Uterus (tissue), 2 donors: ENCODE measurements around the gene MMRN2.
"Not testable (repeated sequence)": the region's sequence is repeated elsewhere in the genome, so short reads cannot be mapped to it uniquely, and the experiment has no call there.

Experiments
- POLR2A ChIP-seq, 2 donors: fragments of 450-650 bp; IDR thresholded peaks; one replicate each; pipeline ENCODE4 v1.6.1; 2016; ENCODE audit warnings: antibody characterized with exemption in 2 of 2, mild to moderate bottlenecking in 1 of 2, moderate library complexity in 1 of 2
- TF ChIP-seq, protein P1 (sequence below), 4 experiments: fragments of 200-600 bp in 2 of 4; fragments of 450-650 bp in 2 of 4; sonication (generic) in 2 of 4; IDR thresholded peaks; one replicate each; pipeline ENCODE4 v1.5.1; 2016 to 2019; ENCODE audit warnings: antibody characterized with exemption in 4 of 4, mild to moderate bottlenecking in 2 of 4, moderate library complexity in 1 of 4

GRCh38 chr10:87007124-87007523 lies 49.7 kb upstream of the MMRN2 start:
- TF ChIP-seq, protein P1, sequence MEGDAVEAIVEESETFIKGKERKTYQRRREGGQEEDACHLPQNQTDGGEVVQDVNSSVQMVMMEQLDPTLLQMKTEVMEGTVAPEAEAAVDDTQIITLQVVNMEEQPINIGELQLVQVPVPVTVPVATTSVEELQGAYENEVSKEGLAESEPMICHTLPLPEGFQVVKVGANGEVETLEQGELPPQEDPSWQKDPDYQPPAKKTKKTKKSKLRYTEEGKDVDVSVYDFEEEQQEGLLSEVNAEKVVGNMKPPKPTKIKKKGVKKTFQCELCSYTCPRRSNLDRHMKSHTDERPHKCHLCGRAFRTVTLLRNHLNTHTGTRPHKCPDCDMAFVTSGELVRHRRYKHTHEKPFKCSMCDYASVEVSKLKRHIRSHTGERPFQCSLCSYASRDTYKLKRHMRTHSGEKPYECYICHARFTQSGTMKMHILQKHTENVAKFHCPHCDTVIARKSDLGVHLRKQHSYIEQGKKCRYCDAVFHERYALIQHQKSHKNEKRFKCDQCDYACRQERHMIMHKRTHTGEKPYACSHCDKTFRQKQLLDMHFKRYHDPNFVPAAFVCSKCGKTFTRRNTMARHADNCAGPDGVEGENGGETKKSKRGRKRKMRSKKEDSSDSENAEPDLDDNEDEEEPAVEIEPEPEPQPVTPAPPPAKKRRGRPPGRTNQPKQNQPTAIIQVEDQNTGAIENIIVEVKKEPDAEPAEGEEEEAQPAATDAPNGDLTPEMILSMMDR (IDR thresholded peaks at IDR 0.05), result not testable (repeated sequence)
- not testable (repeated sequence) for TF ChIP-seq POLR2A (IDR thresholded peaks at IDR 0.05)
